ENCODE results near the gene FMN1.

The FMN1 gene

GRCh38 chr15:33115191-33115861 lies 79.2 kb downstream of the FMN1 start:
- DNase-seq = no peak

GRCh38 chr15:33114374-33114717 lies 80.2 kb downstream of the FMN1 start:
- DNase-seq = no peak

- no peak for DNase-seq
Observed at GRCh38 chr15:33113666-33114373, 80.7 kb downstream of the FMN1 start.

GRCh38 chr15:33112541-33113105 lies 81.9 kb downstream of the FMN1 start:
- DNase-seq = no peak

GRCh38 chr15:33111041-33111451 lies 83.5 kb downstream of the FMN1 start:
- no peak for DNase-seq

GRCh38 chr15:33109345-33109744 lies 85.2 kb downstream of the FMN1 start:
- DNase-seq = no peak

GRCh38 chr15:33108518-33108917 lies 86.0 kb downstream of the FMN1 start:
- DNase-seq = no peak

- no peak for DNase-seq
Observed at GRCh38 chr15:33107950-33108349, 86.6 kb downstream of the FMN1 start.

GRCh38 chr15:33104212-33104611 lies 90.3 kb downstream of the FMN1 start:
- no peak for DNase-seq

GRCh38 chr15:33101036-33101435 lies 93.5 kb downstream of the FMN1 start:
- DNase-seq = no peak

GRCh38 chr15:33100314-33100713 lies 94.2 kb downstream of the FMN1 start:
- DNase-seq = no peak

GRCh38 chr15:33099739-33100138 lies 94.8 kb downstream of the FMN1 start:
- DNase-seq = no peak

- no peak for DNase-seq
Observed at GRCh38 chr15:33099213-33099612, 95.3 kb downstream of the FMN1 start.

GRCh38 chr15:33098094-33099058 lies 96.1 kb downstream of the FMN1 start:
- no peak for DNase-seq

- DNase-seq = no peak
Observed at GRCh38 chr15:33096134-33096533, 98.4 kb downstream of the FMN1 start.

GRCh38 chr15:33095641-33096040 lies 98.9 kb downstream of the FMN1 start:
- no peak for DNase-seq

- no peak for DNase-seq
Observed at GRCh38 chr15:33094336-33094735, 100.2 kb downstream of the FMN1 start.

GRCh38 chr15:33093222-33093621 lies 101.3 kb downstream of the FMN1 start:
- no peak for DNase-seq

- no peak for DNase-seq
Observed at GRCh38 chr15:33091983-33092693, 102.4 kb downstream of the FMN1 start.

- no peak for DNase-seq
Observed at GRCh38 chr15:33089878-33090757, 104.4 kb downstream of the FMN1 start.

- no peak for DNase-seq
Observed at GRCh38 chr15:33089165-33089877, 105.2 kb downstream of the FMN1 start.

Data from KG1 (cell line).